Upper lobe of right lung (tissue), 1 donor: ENCODE measurements around the gene HS3ST6. TPM values are rescaled to one million over a fixed set of nuclear protein-coding genes. Genes with fewer than 3 reads are reported as not detected.

Experiments
- ATAC-seq: fragments of 200-7000 bp; cut with Tn5 transposase; one replicate; pipeline ENCODE4 v1.9.1; 2020; ENCODE audit warnings: mild to moderate bottlenecking, moderate library complexity
- DNase-seq: peaks from one replicate; pipeline ENCODE4 v3.0.0-alpha.2; 2020
- H3K27ac ChIP-seq: fragments of 200-600 bp; one replicate; pipeline ENCODE4 v1.8.0; 2022
- H3K27me3 ChIP-seq: fragments of 200-600 bp; one replicate; pipeline ENCODE4 v1.8.0; 2022; ENCODE audit warnings: mild to moderate bottlenecking
- H3K36me3 ChIP-seq: fragments of 200-600 bp; one replicate; pipeline ENCODE4 v1.8.0; 2022
- H3K4me1 ChIP-seq: fragments of 200-600 bp; one replicate; pipeline ENCODE4 v1.8.0; 2022
- H3K4me3 ChIP-seq: fragments of 200-600 bp; one replicate; pipeline ENCODE4 v1.8.0; 2022; ENCODE audit warnings: mild to moderate bottlenecking
- H3K9me3 ChIP-seq: fragments of 200-600 bp; one replicate; pipeline ENCODE4 v1.8.0; 2022
- intact Hi-C: fragments of 100-400 bp; cut with DNase I; formaldehyde crosslinking; loops from one replicate; pipeline ENCODE4 v1.11.0; 2022
- total RNA-seq: library from RNA; stranded (reverse); fragmentation: NEBNext Ultra II Directional; extraction: Animal tissue kit (Norgen Biotek cat#: 25700); gene quantifications from one replicate; pipeline ENCODE4 v1.2.1, GENCODE V29; 2021
- TF ChIP-seq, protein P1 (sequence below): fragments of 200-600 bp; IDR thresholded peaks from one replicate; pipeline ENCODE4 v1.8.0; 2022; ENCODE audit warnings: antibody characterized with exemption
- donor health status: DM: no; HTN: yes; CAD: no; lungs with severe emphysema.

HS3ST6 gene
- total RNA-seq, 1 donor from 2014 or later: not detected

DNA sequence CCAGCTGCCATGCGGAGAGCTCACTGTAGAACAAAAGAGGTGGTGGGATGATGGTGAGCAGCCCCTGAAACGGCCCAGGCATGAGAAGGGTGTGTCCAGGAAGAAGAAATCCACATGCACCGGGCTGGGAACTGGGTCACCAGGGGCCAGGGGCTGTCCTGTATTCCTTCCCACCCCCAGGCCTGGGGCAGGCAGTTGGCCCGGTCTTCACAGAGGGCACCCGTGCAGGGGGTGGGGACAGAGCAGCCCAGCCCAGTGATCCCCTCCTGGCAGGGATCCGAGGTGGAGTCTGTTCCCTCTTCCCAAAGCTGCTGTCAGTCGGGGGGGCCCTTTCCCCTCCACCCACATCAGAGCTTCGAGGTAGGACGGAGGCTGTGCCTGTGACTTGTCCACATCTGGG lies 9.2 kb downstream of the HS3ST6 start:
- ATAC-seq (no peak), DNase-seq (no peak)
- no peaks in the 10 kb centered on the region for H3K36me3 ChIP-seq
- no peak overlapping the region for H3K27ac ChIP-seq
- no peaks in the 10 kb centered on the region for H3K9me3 ChIP-seq
- intact Hi-C loops: no loop called here
- no peak overlapping the region for H3K4me3 ChIP-seq
- TF ChIP-seq, protein P1, sequence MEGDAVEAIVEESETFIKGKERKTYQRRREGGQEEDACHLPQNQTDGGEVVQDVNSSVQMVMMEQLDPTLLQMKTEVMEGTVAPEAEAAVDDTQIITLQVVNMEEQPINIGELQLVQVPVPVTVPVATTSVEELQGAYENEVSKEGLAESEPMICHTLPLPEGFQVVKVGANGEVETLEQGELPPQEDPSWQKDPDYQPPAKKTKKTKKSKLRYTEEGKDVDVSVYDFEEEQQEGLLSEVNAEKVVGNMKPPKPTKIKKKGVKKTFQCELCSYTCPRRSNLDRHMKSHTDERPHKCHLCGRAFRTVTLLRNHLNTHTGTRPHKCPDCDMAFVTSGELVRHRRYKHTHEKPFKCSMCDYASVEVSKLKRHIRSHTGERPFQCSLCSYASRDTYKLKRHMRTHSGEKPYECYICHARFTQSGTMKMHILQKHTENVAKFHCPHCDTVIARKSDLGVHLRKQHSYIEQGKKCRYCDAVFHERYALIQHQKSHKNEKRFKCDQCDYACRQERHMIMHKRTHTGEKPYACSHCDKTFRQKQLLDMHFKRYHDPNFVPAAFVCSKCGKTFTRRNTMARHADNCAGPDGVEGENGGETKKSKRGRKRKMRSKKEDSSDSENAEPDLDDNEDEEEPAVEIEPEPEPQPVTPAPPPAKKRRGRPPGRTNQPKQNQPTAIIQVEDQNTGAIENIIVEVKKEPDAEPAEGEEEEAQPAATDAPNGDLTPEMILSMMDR: no peak
- peaks cover 27% of the 10 kb centered on the region for H3K27me3 ChIP-seq
- H3K4me1 ChIP-seq: peaks cover 5% of the 10 kb centered on the region

DNA sequence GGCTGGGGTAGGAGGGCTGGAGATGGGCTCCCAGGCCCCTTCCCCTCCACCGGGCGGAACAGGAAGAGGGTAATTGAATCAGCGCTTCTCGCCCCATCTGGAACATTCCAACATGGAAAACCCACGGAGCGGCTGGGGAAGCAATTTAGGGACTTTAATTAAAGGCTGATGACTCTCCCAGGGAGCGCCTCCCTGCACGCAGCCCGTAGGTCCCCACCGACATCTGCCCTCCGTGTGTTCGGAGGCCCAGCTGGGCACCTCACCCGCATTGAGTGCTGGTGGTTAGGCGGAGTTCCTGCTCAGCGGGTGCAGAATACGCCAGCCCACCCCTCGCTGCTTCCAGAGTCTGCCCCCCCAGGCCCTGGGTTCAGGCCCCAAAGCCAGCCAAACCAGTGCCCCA lies 10.0 kb downstream of the HS3ST6 start:
- no peak overlapping the region for H3K4me3 ChIP-seq

DNA sequence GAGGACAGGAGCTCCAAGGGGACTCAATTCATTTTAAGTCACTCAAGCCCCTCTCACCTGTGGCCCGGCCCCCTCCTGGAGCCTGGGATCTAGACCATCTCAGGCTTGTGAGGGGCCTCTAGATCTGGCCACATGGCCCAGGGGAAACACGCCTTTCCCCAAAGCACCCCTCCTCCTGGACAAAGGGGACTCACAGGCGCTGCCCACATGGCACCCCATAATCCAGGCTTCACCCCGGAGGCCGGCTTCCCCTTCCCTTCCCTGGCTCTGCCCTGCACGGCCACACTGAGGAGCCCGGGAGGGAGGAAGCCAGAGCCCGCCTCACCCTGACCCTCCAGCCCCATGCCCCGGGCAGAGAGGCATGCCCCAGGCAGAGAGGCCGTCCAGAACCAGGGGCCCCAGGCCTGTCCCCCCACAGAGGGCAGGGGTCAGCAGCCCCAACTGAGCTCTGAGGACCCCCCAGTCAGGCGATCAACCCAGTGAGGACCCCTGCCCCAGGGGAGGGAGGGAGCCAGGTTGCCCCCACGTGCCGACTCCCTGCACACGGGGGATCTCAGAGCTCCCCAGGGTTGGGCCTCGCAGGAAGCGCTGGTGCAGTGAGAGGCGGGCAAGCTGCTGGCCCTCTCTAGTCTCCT lies 10.9 kb downstream of the HS3ST6 start:
- TF ChIP-seq, protein P1: no peak
- ATAC-seq: no peak
- intact Hi-C loops: no loop called here
- Histone ChIP-seq H3K27me3 (peaks cover 19% of the 10 kb centered on the region), H3K27ac (no peak overlapping the region), H3K4me3 (no peak overlapping the region), H3K9me3 (no peaks in the 10 kb centered on the region), H3K36me3 (no peaks in the 10 kb centered on the region), H3K4me1 (no peaks in the 10 kb centered on the region)
- DNase-seq: no peak

More for the DNA sequence above, 10.0 kb downstream of the HS3ST6 start:
- H3K27me3 ChIP-seq: peaks cover 21% of the 10 kb centered on the region
- ATAC-seq (no peak), DNase-seq (no peak)
- H3K27ac ChIP-seq: no peak overlapping the region
- intact Hi-C loops: no loop called here
- no peaks in the 10 kb centered on the region for H3K36me3 ChIP-seq
- no peaks in the 10 kb centered on the region for H3K9me3 ChIP-seq
- peaks cover 1% of the 10 kb centered on the region for H3K4me1 ChIP-seq
- TF ChIP-seq, protein P1: no peak

DNA sequence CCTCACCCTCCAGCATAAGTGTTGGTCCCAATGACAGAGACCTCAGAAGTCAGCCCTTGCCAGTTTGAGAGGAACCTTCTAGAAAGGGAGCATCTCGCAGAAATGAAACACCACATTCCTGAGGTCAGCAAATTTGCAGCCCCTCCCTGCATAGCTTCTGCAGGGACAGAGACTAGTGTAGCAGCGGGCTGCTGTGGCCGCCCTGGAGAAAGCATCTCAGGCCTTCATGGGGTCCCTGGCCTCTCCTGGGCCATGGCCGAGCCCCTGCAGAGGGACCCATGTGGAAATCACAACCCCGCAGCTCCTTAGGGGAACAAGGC lies 11.4 kb downstream of the HS3ST6 start:
- TF ChIP-seq, protein P1: no peak
- ATAC-seq: no peak

DNA sequence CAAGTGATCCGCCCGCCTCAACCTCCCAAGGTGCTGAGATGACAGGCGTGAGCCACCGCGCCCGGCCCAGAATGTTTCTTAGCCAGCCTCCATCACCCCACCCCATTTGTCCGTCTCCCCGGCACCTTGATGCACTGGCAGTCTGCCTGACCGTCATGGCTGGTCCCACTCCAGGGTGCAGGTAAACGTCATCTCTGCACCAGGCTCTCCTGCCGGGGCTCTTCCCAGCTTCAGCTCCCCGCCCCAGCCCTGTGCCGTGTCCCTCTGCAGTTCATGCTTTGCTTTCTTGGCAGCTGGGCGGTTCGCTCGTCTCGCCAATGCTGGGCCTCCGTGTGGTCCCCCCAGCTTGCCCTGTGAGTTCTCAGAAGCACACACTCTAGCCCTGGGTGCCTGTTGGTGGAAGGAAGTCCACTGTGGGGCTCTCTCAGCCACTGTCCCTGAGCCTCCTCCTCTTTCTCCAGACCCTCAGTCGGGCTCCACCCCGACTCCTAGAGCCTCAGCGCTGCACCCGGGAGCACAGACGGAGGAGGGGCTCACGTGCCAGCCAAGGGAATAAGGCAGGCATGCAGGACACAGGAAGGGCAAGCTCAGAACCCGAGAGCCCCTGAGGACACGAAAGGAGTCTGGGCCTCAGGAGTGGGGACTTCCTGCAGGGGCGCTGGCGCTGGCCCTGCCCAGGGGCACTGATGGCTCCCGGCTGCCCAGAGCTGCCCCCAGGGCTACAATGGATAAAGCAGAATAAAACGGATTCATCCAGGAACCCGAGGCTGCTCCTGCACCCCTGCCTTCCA lies 12.0 kb downstream of the HS3ST6 start:
- Histone ChIP-seq H3K4me1 (no peaks in the 10 kb centered on the region), H3K4me3 (no peak overlapping the region), H3K27ac (no peak overlapping the region), H3K27me3 (peaks cover 19% of the 10 kb centered on the region), H3K9me3 (no peaks in the 10 kb centered on the region), H3K36me3 (no peaks in the 10 kb centered on the region)
- no peak for ATAC-seq
- intact Hi-C loops: no loop called here
- TF ChIP-seq, protein P1: no peak
- no peak for DNase-seq

More for the DNA sequence above, 11.4 kb downstream of the HS3ST6 start:
- Histone ChIP-seq H3K27me3 (peaks cover 19% of the 10 kb centered on the region), H3K27ac (no peak overlapping the region), H3K4me3 (no peak overlapping the region), H3K4me1 (no peaks in the 10 kb centered on the region), H3K9me3 (no peaks in the 10 kb centered on the region), H3K36me3 (no peaks in the 10 kb centered on the region)
- DNase-seq: no peak
- intact Hi-C loops: no loop called here
